Pancreas (tissue), 10 donors: ENCODE measurements around the gene UMOD. TPM values are rescaled to one million over a fixed set of nuclear protein-coding genes. Genes with fewer than 3 reads are reported as not detected.
A peak's percentile ranks its signal among the peaks of the same experiment; 100 is the strongest.

Source experiments
- ATAC-seq, 4 donors: fragments of 200-7000 bp; cut with Tn5 transposase; one replicate each; pipeline versions ENCODE4 v1.8.0 to v1.9.1; 2020; ENCODE audit warnings: mild to moderate bottlenecking in 4 of 4, moderate library complexity in 4 of 4
- DNase-seq, 6 donors: peaks; one replicate each; pipeline ENCODE4 v3.0.0-alpha.2; 2020
- FAIRE-seq: peaks from 2 replicates; lab custom pipeline; 2012; peaks lifted over from hg19 to GRCh38; lab: Jason Lieb, UNC
- H3K27ac ChIP-seq, 4 donors: fragments of 200-600 bp; sonication (generic); 1 replicate in 3 of 4; 2 replicates in 1 of 4; pipeline versions ENCODE4 v1.5.0 to v1.8.0; 2020
- H3K27me3 ChIP-seq, 4 donors: fragments of 200-600 bp; one replicate each; pipeline ENCODE4 v1.8.0; 2021
- H3K36me3 ChIP-seq, 3 donors: fragments of 200-600 bp; sonication (generic) in 1 of 3; one replicate each; pipeline versions ENCODE4 v1.5.0 to v1.8.0; 2020 to 2021
- H3K4me1 ChIP-seq, 3 donors: fragments of 200-600 bp; one replicate each; pipeline ENCODE4 v1.8.0; 2021
- H3K4me3 ChIP-seq, 4 donors: fragments of 200-600 bp; sonication (generic) in 2 of 4; one replicate each; pipeline versions ENCODE4 v1.5.0 to v1.8.0; 2020 to 2021
- H3K9me3 ChIP-seq, 4 donors: fragments of 200-600 bp; one replicate each; pipeline ENCODE4 v1.8.0; 2021
- CTCF ChIP-seq, 4 donors: fragments of 200-600 bp; sonication (generic) in 3 of 4; IDR thresholded peaks; one replicate each; pipeline versions ENCODE4 v1.5.0 to v1.8.0; 2021; ENCODE audit warnings: antibody characterized with exemption in 4 of 4
- WGBS, 2 donors: extraction: QIAGEN DNeasy Blood & Tissue Kit; methylation state at CpG; one replicate each; pipeline ENCODE4 v1.1.7; 2013; 5-methylcytosine and 5-hydroxymethylcytosine counted together
- intact Hi-C, 3 donors: fragments of 100-400 bp; cut with DNase I; formaldehyde crosslinking; loops; one replicate each; pipeline versions ENCODE4 v1.11.1 to v1.14.2; 2022
- polyA plus RNA-seq, 2 donors: library from polyadenylated mRNA; stranded (reverse); fragments of 200-250 nt; gene quantifications; one replicate each; pipeline ENCODE4 v1.2.3, GENCODE V29; 2013
- total RNA-seq, 6 donors: library from RNA; stranded (reverse); fragmentation: NEBNext Ultra II Directional in 4 of 6; extraction: Animal tissue kit (Norgen Biotek cat#: 25700) in 4 of 6; gene quantifications; one replicate each; pipeline versions ENCODE4 v1.2.1 to v1.2.4, GENCODE V29; 2021 to 2023
- donor health status: healthy with polysubstance abuse.
- donor health status: DM: no; HTN: no; CAD: no; lungs with moderate emphysema.
- donor health status: DM: no; HTN: no; CAD: no.
- donor health status: control.
- donor health status: control.
- donor health status: Bipolar disorder and iron deficiency.
- donor health status: DM: yes; HTN: yes; CAD: no.
- donor health status: DM: no; HTN: no; CAD: no.
- donor health status: DM: no; HTN: no; CAD: no.
- donor health status: DM: yes; HTN: yes; CAD: no.

Gene UMOD
- total and polyA plus RNA-seq, 8 donors: 1.3 to 9.6 (median 3.4) TPM

DNA sequence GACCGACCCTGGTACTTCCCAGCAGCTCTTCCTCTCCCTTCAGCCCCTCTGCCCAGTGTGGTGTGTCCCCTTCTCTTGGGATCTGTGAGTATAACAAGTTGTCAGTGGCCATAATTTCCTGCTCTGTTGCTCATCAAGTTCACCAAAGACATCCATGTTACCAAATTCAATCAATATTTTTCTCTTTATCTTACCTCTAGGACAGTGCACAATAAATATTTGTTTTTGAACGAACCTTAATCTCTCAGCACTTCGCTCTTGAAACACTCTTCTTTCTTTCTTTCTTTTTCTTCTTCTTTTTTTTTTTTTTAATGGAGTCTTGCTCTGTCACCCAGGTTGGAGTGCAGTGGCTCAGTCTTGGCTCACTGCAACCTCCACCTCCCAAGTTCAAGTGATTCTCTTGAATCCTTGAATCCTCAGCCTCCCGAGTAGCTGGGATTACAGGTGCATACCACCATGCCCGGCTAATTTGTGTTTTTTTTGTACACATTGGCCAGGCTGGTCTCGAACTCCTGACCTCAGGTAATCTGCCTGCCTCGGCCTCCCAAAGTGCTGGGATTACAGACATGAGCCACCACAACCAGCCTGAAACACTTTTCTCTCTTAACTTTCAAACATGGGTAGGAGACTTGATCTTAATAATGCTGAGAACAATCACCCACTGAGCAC, 2.7 kb upstream of the UMOD start:
- Histone ChIP-seq H3K9me3 (no peaks in the 10 kb centered on the region), H3K27ac (no peak overlapping the region), H3K4me1 (peaks cover 7 to 15% (median 14%) of the 10 kb centered on the region in 3 donors), H3K36me3 (no peaks in the 10 kb centered on the region), H3K27me3 (no peaks in the 10 kb centered on the region), H3K4me3 (no peak overlapping the region)
- WGBS, 2 donors: 69 to 71% methylated on average over 7 of the region's 7 CpGs
- no peak for ATAC-seq
- no peak for DNase-seq
- FAIRE-seq: no peak
- TF ChIP-seq CTCF (IDR thresholded peaks at IDR 0.05): no peak
- intact Hi-C loops: no loop called here

DNA sequence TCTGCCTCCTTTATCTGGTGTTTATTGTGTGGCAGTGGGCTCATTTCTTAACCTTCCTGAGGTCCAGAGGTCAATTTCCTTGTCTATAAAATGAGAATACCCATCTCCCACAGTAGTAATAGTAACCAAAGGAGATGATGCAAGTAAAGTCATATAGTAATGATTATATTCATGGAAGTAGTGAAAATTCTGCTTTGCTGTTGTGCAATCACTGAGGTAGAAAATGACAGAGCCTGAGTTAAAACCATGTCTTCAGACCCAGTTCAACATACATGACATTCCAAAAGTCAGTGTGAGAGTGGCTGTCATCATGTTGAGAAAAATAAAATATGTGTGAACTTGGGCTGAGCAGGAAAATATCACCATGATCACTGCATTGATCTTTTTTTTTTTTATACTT, 864 bp upstream of the UMOD start:
- ATAC-seq (no peak), DNase-seq (no peak), FAIRE-seq (no peak)
- Histone ChIP-seq H3K27ac (peak overlapping the region in 1 of 4 donors; percentile 40), H3K4me3 (no peak overlapping the region), H3K4me1 (peaks cover 7 to 15% (median 14%) of the 10 kb centered on the region in 3 donors), H3K9me3 (no peaks in the 10 kb centered on the region), H3K36me3 (no peaks in the 10 kb centered on the region), H3K27me3 (no peaks in the 10 kb centered on the region)
- TF ChIP-seq CTCF (IDR thresholded peaks at IDR 0.05): no peak
- intact Hi-C loops: no loop called here

GRCh38 chr16:20349615-20350014, 2.9 kb downstream of the UMOD start:
- no peaks in the 10 kb centered on the region for H3K9me3 ChIP-seq
- intact Hi-C loops: no loop called here
- H3K27ac ChIP-seq: no peak overlapping the region
- no peaks in the 10 kb centered on the region for H3K27me3 ChIP-seq
- TF ChIP-seq CTCF (IDR thresholded peaks at IDR 0.05): no peak
- DNase-seq (no peak), ATAC-seq (no peak), FAIRE-seq (no peak)
- peaks cover 7 to 15% (median 14%) of the 10 kb centered on the region in 3 donors for H3K4me1 ChIP-seq
- no peaks in the 10 kb centered on the region for H3K36me3 ChIP-seq
- no peak overlapping the region for H3K4me3 ChIP-seq
- WGBS, 2 donors: 89 to 90% methylated on average over 6 of the region's 6 CpGs

GRCh38 chr16:20348365-20349185, 3.9 kb downstream of the UMOD start:
- intact Hi-C loops: no loop called here
- Histone ChIP-seq H3K27ac (peak overlapping the region; percentile 53 to 62 (median 58)), H3K4me1 (peaks cover 7 to 15% (median 14%) of the 10 kb centered on the region in 3 donors), H3K4me3 (peak overlapping the region in 3 of 4 donors; percentile 0 to 27 (median 9)), H3K36me3 (no peaks in the 10 kb centered on the region), H3K27me3 (no peaks in the 10 kb centered on the region), H3K9me3 (no peaks in the 10 kb centered on the region)
- peak in 2 of 4 donors; percentile 15 to 18 for TF ChIP-seq CTCF (IDR thresholded peaks at IDR 0.05)
- 30 to 32% methylated on average over 65 to 77 of the region's 77 CpGs for WGBS, 2 donors
- DNase-seq (peak; percentile 59 to 88 (median 67)), ATAC-seq (peak; percentile 66 to 81 (median 76)), FAIRE-seq (no peak)
